Vagina (tissue), 2 donors: ENCODE results near the gene RORC. TPM values are rescaled to one million over a fixed set of nuclear protein-coding genes. Genes with fewer than 3 reads are reported as not detected.

Experiments used
- DNase-seq, 2 donors: peaks; one replicate each; pipeline ENCODE4 v3.0.0-alpha.2; 2017; ENCODE audit errors: extremely low spot score in 2 of 2
- H3K27ac ChIP-seq: fragments of 200-600 bp; sonication (generic); one replicate; pipeline ENCODE4 v1.5.1; 2019
- H3K27me3 ChIP-seq: fragments of 200-600 bp; sonication (generic); one replicate; pipeline ENCODE4 v1.5.1; 2019
- H3K36me3 ChIP-seq, 2 donors: fragments of 200-600 bp; sonication (generic); one replicate each; pipeline ENCODE4 v1.5.1; 2017 to 2019
- H3K4me1 ChIP-seq: fragments of 200-600 bp; sonication (generic); one replicate; pipeline ENCODE4 v1.5.1; 2019
- H3K4me3 ChIP-seq, 2 donors: fragments of 200-600 bp; sonication (generic); 1 replicate in 1 of 2; 2 replicates in 1 of 2; pipeline ENCODE4 v1.5.1; 2016 to 2019
- H3K9me3 ChIP-seq: fragments of 200-600 bp; sonication (generic); one replicate; pipeline ENCODE4 v1.5.1; 2019
- CTCF ChIP-seq, 3 experiments: fragments of 450-650 bp in 2 of 3; fragments of 200-600 bp in 1 of 3; sonication (generic) in 1 of 3; IDR thresholded peaks; one replicate each; pipeline ENCODE4 v1.5.1; 2017 to 2019; ENCODE audit warnings: antibody characterized with exemption in 3 of 3, mild to moderate bottlenecking in 2 of 3, moderate library complexity in 2 of 3
- POLR2A ChIP-seq, 2 donors: fragments of 450-650 bp; IDR thresholded peaks; one replicate each; pipeline ENCODE4 v1.6.1; 2017; ENCODE audit warnings: antibody characterized with exemption in 2 of 2, mild to moderate bottlenecking in 2 of 2, moderate library complexity in 2 of 2
- POLR2AphosphoS5 ChIP-seq, 2 donors: sonication (generic); formaldehyde crosslinking; IDR thresholded peaks; one replicate each; pipeline ENCODE4 v1.9.0; 2017; ENCODE audit warnings: antibody characterized with exemption in 2 of 2, mild to moderate bottlenecking in 2 of 2, low read depth in 1 of 2; ENCODE audit not compliant: insufficient read depth in 1 of 2
- intact Hi-C: fragments of 100-400 bp; cut with DNase I; formaldehyde crosslinking; loops from one replicate; pipeline ENCODE4 v1.15.1; 2023
- total RNA-seq: library from RNA; depleted of rRNA; stranded (reverse); fragments of >200 nt; gene quantifications from one replicate; pipeline ENCODE4 v1.2.3, GENCODE V29; 2016

RORC gene
- total RNA-seq, 1 donor from 2014 or later, result 8.1 TPM

- H3K9me3 ChIP-seq, result no peaks in the 10 kb centered on the region
- DNase-seq, result no peak
- no peak overlapping the region for H3K4me3 ChIP-seq
- no peak for TF ChIP-seq POLR2AphosphoS5 (IDR thresholded peaks at IDR 0.05; ENCODE audit: insufficient read depth in 1 of 2, low read depth in 1 of 2)
- H3K4me1 ChIP-seq, result no peaks in the 10 kb centered on the region
- H3K27ac ChIP-seq, result no peak overlapping the region
- intact Hi-C loops, result no loop called here
- no peaks in the 10 kb centered on the region for H3K27me3 ChIP-seq
- no peaks in the 10 kb centered on the region for H3K36me3 ChIP-seq
Observed at GRCh38 chr1:151807131-151807530, 24.5 kb downstream of the RORC start.

DNA sequence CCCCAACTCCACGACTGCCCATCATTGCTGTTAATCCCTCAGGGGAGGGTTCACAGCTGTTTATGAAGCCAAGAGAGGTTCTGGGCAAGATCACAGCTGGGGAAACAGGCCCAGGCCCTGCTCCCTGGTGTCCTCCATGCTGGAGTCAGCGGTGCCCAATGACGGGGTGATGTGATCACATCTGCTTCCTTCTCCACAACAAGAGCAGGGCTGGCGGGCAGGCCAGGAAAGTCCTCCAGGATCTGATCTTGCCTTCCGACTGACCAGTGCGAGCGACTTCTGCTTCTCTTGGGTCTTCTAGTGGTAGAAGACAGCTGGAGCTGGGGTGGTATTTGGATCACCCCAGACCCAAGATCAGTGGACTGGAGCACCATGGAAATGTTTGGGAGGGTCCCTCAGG lies 25.4 kb downstream of the RORC start:
- no peak for TF ChIP-seq CTCF (IDR thresholded peaks at IDR 0.05)
- no peak for TF ChIP-seq POLR2A (IDR thresholded peaks at IDR 0.05)
- TF ChIP-seq POLR2AphosphoS5 (IDR thresholded peaks at IDR 0.05; ENCODE audit: insufficient read depth in 1 of 2, low read depth in 1 of 2), result no peak

GRCh38 chr1:151805066-151805820 lies 26.4 kb downstream of the RORC start, which contains the start of gene LINGO4:
Gene LINGO4 (minus strand): TSS chr1:151805419. CDS start chr1:151802704, 2,715 bp downstream.
- Histone ChIP-seq H3K27me3 (no peaks in the 10 kb centered on the region), H3K27ac (no peak within 1 kb of the TSS), H3K4me3 (no peak within 1 kb of the TSS), H3K4me1 (no peaks in the 10 kb centered on the region), H3K36me3 (no peaks in the 10 kb centered on the region), H3K9me3 (no peaks in the 10 kb centered on the region)
- TF ChIP-seq POLR2A (IDR thresholded peaks at IDR 0.05), result no peak
- TF ChIP-seq POLR2AphosphoS5 (IDR thresholded peaks at IDR 0.05; ENCODE audit: insufficient read depth in 1 of 2, low read depth in 1 of 2), result no peak
- TF ChIP-seq CTCF (IDR thresholded peaks at IDR 0.05), result no peak
- intact Hi-C loops, result no loop called here
- no peak for DNase-seq

More for the DNA sequence above, 25.4 kb downstream of the RORC start:
- H3K9me3 ChIP-seq, result no peaks in the 10 kb centered on the region
- no peaks in the 10 kb centered on the region for H3K4me1 ChIP-seq
- no peak overlapping the region for H3K27ac ChIP-seq
- no peaks in the 10 kb centered on the region for H3K27me3 ChIP-seq
- no peak for DNase-seq
- intact Hi-C loops, result no loop called here
- no peak overlapping the region for H3K4me3 ChIP-seq
- no peaks in the 10 kb centered on the region for H3K36me3 ChIP-seq

DNA sequence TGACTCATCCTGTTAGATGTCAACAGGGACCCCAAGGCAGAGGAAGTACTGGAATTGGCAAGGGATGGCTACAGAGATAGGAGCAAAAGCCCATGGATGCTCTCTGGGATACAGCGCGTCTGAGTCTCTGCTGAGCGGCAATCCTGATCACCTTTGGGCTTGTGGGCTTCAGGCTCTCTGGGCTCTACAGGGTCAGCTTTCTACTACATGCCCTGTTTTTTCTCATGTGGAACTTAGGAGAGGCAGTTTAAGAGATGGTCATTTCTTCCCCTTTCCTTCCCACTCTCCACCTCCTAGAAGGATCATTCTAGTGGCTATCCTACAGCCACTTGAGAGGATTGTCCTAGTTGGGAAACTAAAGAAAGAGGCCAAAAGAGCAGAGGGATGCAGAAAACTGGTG lies 27.7 kb downstream of the RORC start:
- Histone ChIP-seq H3K4me1 (no peaks in the 10 kb centered on the region), H3K36me3 (no peaks in the 10 kb centered on the region), H3K27ac (no peak overlapping the region), H3K9me3 (no peaks in the 10 kb centered on the region), H3K27me3 (no peaks in the 10 kb centered on the region), H3K4me3 (no peak overlapping the region)
- intact Hi-C loops, result no loop called here
- DNase-seq, result no peak
- no peak for TF ChIP-seq CTCF (IDR thresholded peaks at IDR 0.05)
- TF ChIP-seq POLR2A (IDR thresholded peaks at IDR 0.05), result no peak
- TF ChIP-seq POLR2AphosphoS5 (IDR thresholded peaks at IDR 0.05; ENCODE audit: insufficient read depth in 1 of 2, low read depth in 1 of 2), result no peak

GRCh38 chr1:151803164-151803563 lies 28.4 kb downstream of the RORC start:
- Histone ChIP-seq H3K27ac (no peak overlapping the region), H3K9me3 (no peaks in the 10 kb centered on the region), H3K4me3 (no peak overlapping the region), H3K27me3 (no peaks in the 10 kb centered on the region), H3K4me1 (no peaks in the 10 kb centered on the region), H3K36me3 (no peaks in the 10 kb centered on the region)
- no peak for TF ChIP-seq CTCF (IDR thresholded peaks at IDR 0.05)
- TF ChIP-seq POLR2AphosphoS5 (IDR thresholded peaks at IDR 0.05; ENCODE audit: insufficient read depth in 1 of 2, low read depth in 1 of 2), result no peak
- TF ChIP-seq POLR2A (IDR thresholded peaks at IDR 0.05), result no peak
- intact Hi-C loops, result no loop called here
- DNase-seq, result no peak
